ENCODE data around the gene SKA3. TPM values are rescaled to one million over a fixed set of nuclear protein-coding genes. Genes with fewer than 3 reads are reported as not detected.

SKA3 gene
- total and polyA plus RNA-seq, 11 donors, result 0.32 to 4.5 (median 0.52) TPM; not detected in 4

- DNase-seq (no peak), ATAC-seq (no peak)
- 83 to 93% (median 91%) methylated on average over 9 of the region's 9 CpGs for WGBS, 4 donors
- no peak overlapping the region for H3K27ac ChIP-seq
- H3K9me3 ChIP-seq, result peaks cover 0 to 5% (median 0%) of the 10 kb centered on the region in 12 donors
- H3K27me3 ChIP-seq, result no peaks in the 10 kb centered on the region
- no peaks in the 10 kb centered on the region for H3K36me3 ChIP-seq
- no peaks in the 10 kb centered on the region for H3K4me1 ChIP-seq
- H3K4me3 ChIP-seq, result no peak overlapping the region
- TF ChIP-seq POLR2A (IDR thresholded peaks at IDR 0.05) (no peak), CTCF (IDR thresholded peaks at IDR 0.05) (no peak)
- intact Hi-C loops (cut with DNase I), result no loop called here
These were observed 54.7 kb downstream of the SKA3 start for GRCh38 chr13:21121616-21122015.

GRCh38 chr13:21120191-21120590 is 56.2 kb downstream of the SKA3 start:
- H3K9me3 ChIP-seq, result peaks cover 0 to 5% (median 0%) of the 10 kb centered on the region in 12 donors
- H3K27ac ChIP-seq, result no peak overlapping the region
- H3K36me3 ChIP-seq, result no peaks in the 10 kb centered on the region
- 90 to 94% (median 92%) methylated on average over 6 of the region's 6 CpGs for WGBS, 4 donors
- H3K27me3 ChIP-seq, result no peaks in the 10 kb centered on the region
- ATAC-seq (no peak), DNase-seq (no peak)
- H3K4me3 ChIP-seq, result no peak overlapping the region
- intact Hi-C loops (cut with DNase I), result no loop called here
- H3K4me1 ChIP-seq, result no peaks in the 10 kb centered on the region
- TF ChIP-seq CTCF (IDR thresholded peaks at IDR 0.05) (no peak), POLR2A (IDR thresholded peaks at IDR 0.05) (no peak)

GRCh38 chr13:21119526-21119925 is 56.8 kb downstream of the SKA3 start:
- Histone ChIP-seq H3K4me1 (no peaks in the 10 kb centered on the region), H3K27ac (no peak overlapping the region), H3K4me3 (no peak overlapping the region), H3K27me3 (no peaks in the 10 kb centered on the region), H3K36me3 (no peaks in the 10 kb centered on the region), H3K9me3 (peaks cover 0 to 5% (median 0%) of the 10 kb centered on the region in 12 donors)
- DNase-seq (no peak), ATAC-seq (no peak)
- WGBS, 4 donors, result 92 to 96% (median 95%) methylated on average over 2 of the region's 2 CpGs
- TF ChIP-seq CTCF (IDR thresholded peaks at IDR 0.05) (no peak), POLR2A (IDR thresholded peaks at IDR 0.05) (no peak)
- intact Hi-C loops (cut with DNase I), result loop anchor here in 1 of 10 donors (10.0 kb wide), 1 partner anchor 175 kb away; no protein-coding TSS in a partner anchor

GRCh38 chr13:21118180-21118579 is 58.2 kb downstream of the SKA3 start:
- ATAC-seq, result no peak
- WGBS, 4 donors, result 81 to 85% (median 83%) methylated on average over 5 of the region's 5 CpGs

More at GRCh38 chr13:21118180-21118579, 58.2 kb downstream of the SKA3 start:
- no peak overlapping the region for H3K27ac ChIP-seq
- no peak overlapping the region for H3K4me3 ChIP-seq
- peaks cover 0 to 5% (median 0%) of the 10 kb centered on the region in 12 donors for H3K9me3 ChIP-seq
- no peak for TF ChIP-seq POLR2A (IDR thresholded peaks at IDR 0.05)
- no peak for TF ChIP-seq CTCF (IDR thresholded peaks at IDR 0.05)
- intact Hi-C loops (cut with DNase I), result loop anchor here in 1 of 10 donors (10.0 kb wide), 1 partner anchor 173 kb away; no protein-coding TSS in a partner anchor
- H3K4me1 ChIP-seq, result no peaks in the 10 kb centered on the region
- no peaks in the 10 kb centered on the region for H3K27me3 ChIP-seq
- no peak for DNase-seq
- H3K36me3 ChIP-seq, result no peaks in the 10 kb centered on the region

All from heart left ventricle (tissue), 16 donors.